CD4-positive, alpha-beta T cell treated with Interleukin-4 for 4 hours (primary cell): ENCODE results near the gene RWDD1.

Experiments used
- DNase-seq: peaks from one replicate; pipeline ENCODE4 v3.0.0-alpha.2; 2020

Gene RWDD1

GRCh38 chr6:116615937-116616736, 44.8 kb downstream of the RWDD1 start, which contains the start of gene RSPH4A:
RSPH4A (plus strand) TSS chr6:116616479; CDS start chr6:116616624, 145 bp downstream.
- peak; percentile 67 for DNase-seq

- no peak for DNase-seq
Measured at GRCh38 chr6:116616737-116617053, 45.4 kb downstream of the RWDD1 start.

GRCh38 chr6:116624036-116624805, 52.9 kb downstream of the RWDD1 start:
- no peak for DNase-seq

GRCh38 chr6:116625872-116626271, 54.6 kb downstream of the RWDD1 start:
- no peak for DNase-seq

- no peak for DNase-seq
Measured at GRCh38 chr6:116629563-116629981, 58.3 kb downstream of the RWDD1 start.

- no peak for DNase-seq
Measured at GRCh38 chr6:116631379-116631990, 60.2 kb downstream of the RWDD1 start.

- no peak for DNase-seq
Measured at GRCh38 chr6:116633685-116634084, 62.4 kb downstream of the RWDD1 start.
